ENCODE data around the gene CAMK1. TPM values are rescaled to one million over a fixed set of nuclear protein-coding genes. Genes with fewer than 3 reads are reported as not detected.

Gene CAMK1
- total and polyA plus RNA-seq, 7 donors = 3.9 to 7.2 (median 5.5) TPM

GRCh38 chr3:9747267-9747666 is 22.5 kb downstream of the CAMK1 start:
- Histone ChIP-seq H3K9me3 (no peaks in the 10 kb centered on the region), H3K4me1 (peaks cover 19% of the 10 kb centered on the region), H3K27ac (no peak overlapping the region), H3K36me3 (ENCODE audit: insufficient read depth in 1 of 2, low read depth in 1 of 2) (peaks cover 17 to 78% of the 10 kb centered on the region in 2 donors), H3K27me3 (ENCODE audit: insufficient read depth in 3 of 3, low read length in 2 of 3) (no peaks in the 10 kb centered on the region), H3K4me3 (no peak overlapping the region)
- intact Hi-C loops (cut with DNase I) = no loop called here
- no peak for ATAC-seq
- TF ChIP-seq CTCF (IDR thresholded peaks at IDR 0.05) = no peak
- no peak for DNase-seq
- WGBS, 3 donors = 91 to 95% (median 92%) methylated on average over 7 to 8 of the region's 8 CpGs

- Histone ChIP-seq H3K27me3 (ENCODE audit: insufficient read depth in 3 of 3, low read length in 2 of 3) (no peaks in the 10 kb centered on the region), H3K27ac (no peak overlapping the region), H3K4me1 (peaks cover 17% of the 10 kb centered on the region), H3K9me3 (no peaks in the 10 kb centered on the region), H3K36me3 (ENCODE audit: insufficient read depth in 1 of 2, low read depth in 1 of 2) (peaks cover 20 to 78% of the 10 kb centered on the region in 2 donors), H3K4me3 (no peak overlapping the region)
- no peak for ATAC-seq
- no peak for TF ChIP-seq CTCF (IDR thresholded peaks at IDR 0.05)
- 80 to 87% (median 84%) methylated on average over 5 of the region's 5 CpGs for WGBS, 3 donors
- no peak for DNase-seq
- intact Hi-C loops (cut with DNase I) = no loop called here
These were observed 23.4 kb downstream of the CAMK1 start for GRCh38 chr3:9746330-9746729.

- DNase-seq = no peak
- WGBS, 3 donors = 90 to 93% (median 90%) methylated on average over 12 of the region's 12 CpGs
- Histone ChIP-seq H3K27ac (no peak overlapping the region), H3K9me3 (no peaks in the 10 kb centered on the region), H3K27me3 (ENCODE audit: insufficient read depth in 3 of 3, low read length in 2 of 3) (no peaks in the 10 kb centered on the region), H3K4me1 (peaks cover 8% of the 10 kb centered on the region), H3K4me3 (no peak overlapping the region), H3K36me3 (ENCODE audit: insufficient read depth in 1 of 2, low read depth in 1 of 2) (peaks cover 20 to 82% of the 10 kb centered on the region in 2 donors)
- no peak for TF ChIP-seq CTCF (IDR thresholded peaks at IDR 0.05)
- intact Hi-C loops (cut with DNase I) = no loop called here
- no peak for ATAC-seq
These were observed 24.2 kb downstream of the CAMK1 start for GRCh38 chr3:9745521-9745920.

- Histone ChIP-seq H3K36me3 (ENCODE audit: insufficient read depth in 1 of 2, low read depth in 1 of 2) (peaks cover 29 to 95% of the 10 kb centered on the region in 2 donors), H3K27me3 (ENCODE audit: insufficient read depth in 3 of 3, low read length in 2 of 3) (no peaks in the 10 kb centered on the region), H3K4me1 (peaks cover 4% of the 10 kb centered on the region), H3K4me3 (no peak overlapping the region), H3K27ac (no peak overlapping the region), H3K9me3 (no peaks in the 10 kb centered on the region)
- 94 to 97% (median 94%) methylated on average over 8 to 13 of the region's 13 CpGs for WGBS, 3 donors
- DNase-seq (no peak), ATAC-seq (no peak)
- intact Hi-C loops (cut with DNase I) = no loop called here
- TF ChIP-seq CTCF (IDR thresholded peaks at IDR 0.05) = no peak
These were observed 25.6 kb downstream of the CAMK1 start for GRCh38 chr3:9744162-9744561.

- H3K4me1 ChIP-seq = no peaks in the 10 kb centered on the region
- no peaks in the 10 kb centered on the region for H3K9me3 ChIP-seq
- no peak for TF ChIP-seq CTCF (IDR thresholded peaks at IDR 0.05)
- intact Hi-C loops (cut with DNase I) = no loop called here
- H3K4me3 ChIP-seq = no peak overlapping the region
- ATAC-seq (no peak), DNase-seq (no peak)
- WGBS, 3 donors = 95 to 96% (median 96%) methylated on average over 18 of the region's 18 CpGs
- no peaks in the 10 kb centered on the region for H3K27me3 ChIP-seq (ENCODE audit: insufficient read depth in 3 of 3, low read length in 2 of 3)
- peaks cover 33 to 100% of the 10 kb centered on the region in 2 donors for H3K36me3 ChIP-seq (ENCODE audit: insufficient read depth in 1 of 2, low read depth in 1 of 2)
- no peak overlapping the region for H3K27ac ChIP-seq
These were observed 26.2 kb downstream of the CAMK1 start for GRCh38 chr3:9743548-9743947.

Measured in psoas muscle (tissue), 8 donors.